ENCODE measurements around the gene ZNF324. TPM values are rescaled to one million over a fixed set of nuclear protein-coding genes. Genes with fewer than 3 reads are reported as not detected.

Gene ZNF324
- total RNA-seq, 1 experiment from 2014 or later = 18.2 TPM

DNA sequence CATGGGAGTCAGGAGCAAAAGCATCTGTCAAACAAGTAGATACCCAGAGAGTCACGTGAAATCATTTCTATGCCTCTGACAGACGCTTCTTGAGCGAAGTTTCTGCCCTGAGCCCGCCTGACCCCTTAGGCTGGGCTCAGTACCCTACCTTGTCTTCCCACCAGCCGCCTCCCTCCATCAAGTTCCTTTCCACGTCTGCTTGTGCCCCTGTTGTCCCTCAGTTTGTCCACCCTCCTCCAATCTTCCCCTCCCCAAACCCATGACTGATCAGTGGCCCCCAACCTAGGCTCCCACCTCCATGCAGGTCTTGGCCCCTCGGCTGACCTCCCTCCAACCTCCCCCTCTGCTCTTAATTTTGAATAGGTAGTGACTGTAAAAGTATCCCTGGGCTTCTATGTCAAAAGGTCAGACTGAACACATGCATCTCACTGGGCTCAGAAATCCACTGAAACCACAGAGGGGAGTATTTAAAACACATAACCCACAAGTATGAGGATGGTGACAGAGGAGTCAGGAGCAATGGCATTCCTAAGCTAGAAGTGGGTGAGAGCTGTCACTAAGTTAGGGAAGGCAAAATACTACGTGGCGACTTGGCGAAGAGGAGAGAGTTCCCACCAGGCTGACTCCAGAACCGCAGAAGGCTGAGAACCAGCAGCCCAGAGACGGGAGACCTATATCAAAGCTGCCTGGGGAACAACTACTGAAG, 7.6 kb downstream of the ZNF324 start:
- Mint-ChIP-seq H3K36me3 (ENCODE audit: insufficient read depth, unreplicated experiment) (peaks cover 64% of the 10 kb centered on the region), H3K4me3 (ENCODE audit: low read depth, unreplicated experiment) (peak overlapping the region; percentile 71), H3K9me3 (ENCODE audit: low read depth, unreplicated experiment) (no peaks in the 10 kb centered on the region), H3K27me3 (ENCODE audit: unreplicated experiment) (no peaks in the 10 kb centered on the region), H3K4me1 (ENCODE audit: low read depth, unreplicated experiment) (peaks cover 9% of the 10 kb centered on the region), H3K27ac (ENCODE audit: unreplicated experiment) (peak overlapping the region; percentile 7)
- CTCF ChIA-PET = no interaction called here
- intact Hi-C loops (cut with micrococcal nuclease; ENCODE audit: unreplicated experiment) = no loop called here
- no TSS peak for BruUV-seq (replicated peaks)
- no peak for TF ChIP-seq CTCF (IDR thresholded peaks at IDR 0.05; ENCODE audit: unreplicated experiment)
- DNase-seq = no peak

GRCh38 chr19:58474997-58475713, 8.3 kb downstream of the ZNF324 start:
- Mint-ChIP-seq H3K4me1 (ENCODE audit: low read depth, unreplicated experiment) (peaks cover 9% of the 10 kb centered on the region), H3K4me3 (ENCODE audit: low read depth, unreplicated experiment) (peak overlapping the region; percentile 71), H3K36me3 (ENCODE audit: insufficient read depth, unreplicated experiment) (peaks cover 67% of the 10 kb centered on the region), H3K27me3 (ENCODE audit: unreplicated experiment) (no peaks in the 10 kb centered on the region), H3K27ac (ENCODE audit: unreplicated experiment) (peak overlapping the region; percentile 95), H3K9me3 (ENCODE audit: low read depth, unreplicated experiment) (no peaks in the 10 kb centered on the region)
- intact Hi-C loops (cut with micrococcal nuclease; ENCODE audit: unreplicated experiment) = no loop called here
- CTCF ChIA-PET = interaction anchor here (1.0 to 1.2 kb wide), 2 partner anchors 39 to 44 kb away, joined by 3 to 7 read pairs; partner anchors contain the start of gene ZBTB45
- TSS peak; percentile 49 for BruUV-seq (replicated peaks)
- no peak for DNase-seq
- TF ChIP-seq CTCF (IDR thresholded peaks at IDR 0.05; ENCODE audit: unreplicated experiment) = no peak

GRCh38 chr19:58475714-58476497, 9.0 kb downstream of the ZNF324 start, which contains the start of gene ZNF446:
Gene ZNF446 (plus strand): TSS chr19:58476352. CDS start chr19:58477219, 867 bp downstream.
- peaks cover 9% of the 10 kb centered on the region for H3K4me1 Mint-ChIP-seq (ENCODE audit: low read depth, unreplicated experiment)
- peak within 1 kb of the TSS; percentile 71 for H3K4me3 Mint-ChIP-seq (ENCODE audit: low read depth, unreplicated experiment)
- peaks cover 69% of the 10 kb centered on the region for H3K36me3 Mint-ChIP-seq (ENCODE audit: insufficient read depth, unreplicated experiment)
- CTCF ChIA-PET = interaction anchor here (1.0 to 1.2 kb wide), 2 partner anchors 38 to 43 kb away, joined by 3 to 7 read pairs; partner anchors contain the start of gene ZBTB45
- no peaks in the 10 kb centered on the region for H3K27me3 Mint-ChIP-seq (ENCODE audit: unreplicated experiment)
- no TSS peak for BruUV-seq (replicated peaks)
- no peak for TF ChIP-seq CTCF (IDR thresholded peaks at IDR 0.05; ENCODE audit: unreplicated experiment)
- intact Hi-C loops (cut with micrococcal nuclease; ENCODE audit: unreplicated experiment) = no loop called here
- H3K27ac Mint-ChIP-seq (ENCODE audit: unreplicated experiment) = peak within 1 kb of the TSS; percentile 95
- H3K9me3 Mint-ChIP-seq (ENCODE audit: low read depth, unreplicated experiment) = no peaks in the 10 kb centered on the region
- DNase-seq = peak; percentile 96

- TF ChIP-seq CTCF (IDR thresholded peaks at IDR 0.05; ENCODE audit: unreplicated experiment) = no peak
- Mint-ChIP-seq H3K4me1 (ENCODE audit: low read depth, unreplicated experiment) (peaks cover 9% of the 10 kb centered on the region), H3K27me3 (ENCODE audit: unreplicated experiment) (no peaks in the 10 kb centered on the region), H3K4me3 (ENCODE audit: low read depth, unreplicated experiment) (peak overlapping the region; percentile 71), H3K36me3 (ENCODE audit: insufficient read depth, unreplicated experiment) (peaks cover 73% of the 10 kb centered on the region), H3K9me3 (ENCODE audit: low read depth, unreplicated experiment) (no peaks in the 10 kb centered on the region), H3K27ac (ENCODE audit: unreplicated experiment) (peak overlapping the region; percentile 85)
- CTCF ChIA-PET = interaction anchor here (1.0 kb wide), 1 partner anchor 43 kb away, joined by 3 read pairs; the partner anchor contains the start of gene ZBTB45
- no TSS peak for BruUV-seq (replicated peaks)
- DNase-seq = no peak
- intact Hi-C loops (cut with micrococcal nuclease; ENCODE audit: unreplicated experiment) = no loop called here
Measured at GRCh38 chr19:58476498-58477015, 9.7 kb downstream of the ZNF324 start.
